ENCODE measurements around the gene NUDT21. TPM values are rescaled to one million over a fixed set of nuclear protein-coding genes. Genes with fewer than 3 reads are reported as not detected.

Gene NUDT21
- total and polyA plus RNA-seq, 10 of the 15 experiments (the other 5 are each of a cell fraction or from before 2014, with no cell fraction given) = 70.1 to 229 (median 127) TPM

- no peak overlapping the region for H2AFZ ChIP-seq (ENCODE audit: control insufficient read depth, low read depth, low read length)
- intact Hi-C loops (cut with micrococcal nuclease; ENCODE audit: unreplicated experiment) = no loop called here
- BruUV-seq (replicated peaks) = no TSS peak
- ChIA-PET POLR2A (interaction anchor here (1.1 kb wide), 1 partner anchor 42 kb away, joined by 4 read pairs; no protein-coding TSS in a partner anchor), SMC1A (ENCODE audit: uncharacterized antibody, unreplicated experiment) (no interaction called here), RAD21 (ENCODE audit: unreplicated experiment) (no interaction called here), CTCF (no interaction called here)
- H3K4me1 ChIP-seq (ENCODE audit: control insufficient read depth, insufficient read depth, low read length) = no peaks in the 10 kb centered on the region
- no peak overlapping the region for H3K4me3 ChIP-seq
- no peak overlapping the region for H3K27ac ChIP-seq (ENCODE audit: control insufficient read depth, insufficient read depth)
- H3K4me2 ChIP-seq (ENCODE audit: control insufficient read depth, insufficient read depth) = no peak overlapping the region
- no peak for ATAC-seq
- H3K9ac ChIP-seq (ENCODE audit: control insufficient read depth, insufficient read depth, low read length) = no peak overlapping the region
- H3K9me3 ChIP-seq (replicated peaks; ENCODE audit: control insufficient read depth, insufficient read depth, low read length) = no peaks in the 10 kb centered on the region
- in situ Hi-C loops (cut with MboI) = no loop called here
- DNase-seq (ENCODE audit: low read depth, low spot score) = no peak
- no peaks in the 10 kb centered on the region for H4K20me1 ChIP-seq (ENCODE audit: control insufficient read depth, insufficient read depth)
- H3K36me3 ChIP-seq (ENCODE audit: control insufficient read depth in 2 of 2, insufficient read depth in 2 of 2, low read length in 1 of 2) = no peaks in the 10 kb centered on the region; a peak in 1 of 4 replicates
- WGBS (ENCODE audit: insufficient coverage, insufficient replicate concordance, low lambda C conversion rate, missing lambda C conversion rate) = 29% methylated on average over 1 of the region's 1 CpG
- no peaks in the 10 kb centered on the region for H3K79me2 ChIP-seq (ENCODE audit: control insufficient read depth, insufficient read depth, low read length)
- no peak for FAIRE-seq
- no peaks in the 10 kb centered on the region for H3K27me3 ChIP-seq (replicated peaks in 1 of 2; ENCODE audit: control insufficient read depth in 2 of 2, insufficient read depth in 2 of 2, low read length in 1 of 2)
- no peak for TF ChIP-seq MEF2A (IDR thresholded peaks at IDR 0.05; ENCODE audit: insufficient read depth, low read depth, low read length)
Observed at GRCh38 chr16:56493815-56494214, 42.7 kb upstream of the NUDT21 start.

- intact Hi-C loops (cut with micrococcal nuclease; ENCODE audit: unreplicated experiment) = no loop called here
- no peak overlapping the region for H3K27ac ChIP-seq (ENCODE audit: control insufficient read depth, insufficient read depth)
- TF ChIP-seq ZNF217 (IDR thresholded peaks at IDR 0.05) (no peak), MXI1 (IDR thresholded peaks at IDR 0.05; ENCODE audit: low read depth, low read length) (no peak), SREBF1 (IDR thresholded peaks at IDR 0.05; ENCODE audit: low read length) (no peak), ZNF622 (IDR thresholded peaks at IDR 0.05) (no peak), PAX8 (IDR thresholded peaks at IDR 0.05) (no peak), NFIC (IDR thresholded peaks at IDR 0.05; ENCODE audit: low read depth, low read length) (no peak), ZNF592 (IDR thresholded peaks at IDR 0.05) (no peak), PML (IDR thresholded peaks at IDR 0.05; ENCODE audit: low read length) (no peak), E2F4 (IDR thresholded peaks at IDR 0.05; ENCODE audit: low read depth, low read length) (no peak), MEF2B (IDR thresholded peaks at IDR 0.05; ENCODE audit: partially characterized antibody, poor library complexity, severe bottlenecking) (no peak), ZNF207 (IDR thresholded peaks at IDR 0.05; ENCODE audit: borderline replicate concordance) (no peak), RELA (IDR thresholded peaks at IDR 0.05; ENCODE audit: borderline replicate concordance, partially characterized antibody) (no peak), MTA2 (IDR thresholded peaks at IDR 0.05; ENCODE audit: low read depth) (no peak), SRF (IDR thresholded peaks at IDR 0.05; ENCODE audit: low read depth in 2 of 2, low read length in 2 of 2) (no peak)
Observed at GRCh38 chr16:56493126-56493525, 42.0 kb upstream of the NUDT21 start.

More at GRCh38 chr16:56493126-56493525, 42.0 kb upstream of the NUDT21 start:
- Histone ChIP-seq H3K4me3 (no peak overlapping the region), H4K20me1 (ENCODE audit: control insufficient read depth, insufficient read depth) (no peaks in the 10 kb centered on the region), H3K4me1 (ENCODE audit: control insufficient read depth, insufficient read depth, low read length) (no peaks in the 10 kb centered on the region), H3K9ac (ENCODE audit: control insufficient read depth, insufficient read depth, low read length) (no peak overlapping the region), H3K79me2 (ENCODE audit: control insufficient read depth, insufficient read depth, low read length) (no peaks in the 10 kb centered on the region), H3K36me3 (ENCODE audit: control insufficient read depth in 2 of 2, insufficient read depth in 2 of 2, low read length in 1 of 2) (no peaks in the 10 kb centered on the region; a peak in 1 of 4 replicates), H2AFZ (ENCODE audit: control insufficient read depth, low read depth, low read length) (no peak overlapping the region), H3K4me2 (ENCODE audit: control insufficient read depth, insufficient read depth) (no peak overlapping the region), H3K9me3 (replicated peaks; ENCODE audit: control insufficient read depth, insufficient read depth, low read length) (no peaks in the 10 kb centered on the region), H3K27me3 (replicated peaks in 1 of 2; ENCODE audit: control insufficient read depth in 2 of 2, insufficient read depth in 2 of 2, low read length in 1 of 2) (no peaks in the 10 kb centered on the region)
- ChIA-PET RAD21 (ENCODE audit: unreplicated experiment) (no interaction called here), SMC1A (ENCODE audit: uncharacterized antibody, unreplicated experiment) (no interaction called here), CTCF (no interaction called here), POLR2A (no interaction called here)
- 100% methylated on average over 2 of the region's 2 CpGs for WGBS (ENCODE audit: insufficient coverage, insufficient replicate concordance, low lambda C conversion rate, missing lambda C conversion rate)
- in situ Hi-C loops (cut with MboI) = no loop called here
- no peak for FAIRE-seq
- no TSS peak for BruUV-seq (replicated peaks)
- DNase-seq (ENCODE audit: low read depth, low spot score) = no peak
- no peak for ATAC-seq

Data from GM12878 (cell line).